Activated CD4-positive, alpha-beta T cell treated with anti-CD3 and anti-CD28 coated beads, Interleukin-2, amount 10 ng/mL, durations not matched to agents 7 days and 5 days (primary cell): ENCODE measurements around the gene ABCC6. TPM values are rescaled to one million over a fixed set of nuclear protein-coding genes. Genes with fewer than 3 reads are reported as not detected.
"Not testable (repeated sequence)": the region's sequence is repeated elsewhere in the genome, so short reads cannot be mapped to it uniquely, and the experiment has no call there.

Experiments
- CTCF ChIA-PET: fragments of 350-600 bp; sonication (Branson Sonifier 250); formaldehyde crosslinking; loops from one replicate; lab custom pipeline; 2021; ENCODE audit warnings: antibody characterized with exemption; lab: Charles Lee
- POLR2A ChIA-PET: fragments of 350-600 bp; sonication (Branson Sonifier 250); formaldehyde crosslinking; loops from one replicate; lab custom pipeline; 2021; ENCODE audit warnings: antibody characterized with exemption; lab: Charles Lee
- DNase-seq: peaks from one replicate; pipeline ENCODE4 v3.0.0-alpha.2; 2020
- H3K27ac Mint-ChIP-seq: one replicate; pipeline ENCODE4 v1.8.0; 2021; ENCODE audit warnings: mild to moderate bottlenecking, moderate library complexity, mixed read lengths
- H3K27me3 Mint-ChIP-seq: one replicate; pipeline ENCODE4 v1.8.0; 2021; ENCODE audit warnings: mixed read lengths
- H3K36me3 Mint-ChIP-seq: one replicate; pipeline ENCODE4 v1.8.0; 2021; ENCODE audit warnings: low read depth, mixed read lengths
- H3K4me1 Mint-ChIP-seq: one replicate; pipeline ENCODE4 v1.8.0; 2021; ENCODE audit warnings: mixed read lengths
- H3K4me3 Mint-ChIP-seq: one replicate; pipeline ENCODE4 v1.8.0; 2021; ENCODE audit warnings: mild to moderate bottlenecking, moderate library complexity, mixed read lengths
- H3K9me3 Mint-ChIP-seq: one replicate; pipeline ENCODE4 v1.8.0; 2021; ENCODE audit warnings: mixed read lengths
- total RNA-seq, 2 experiments: library from RNA; stranded (reverse); gene quantifications; one replicate each; pipeline ENCODE4 v1.2.3, GENCODE V29; 2021

ABCC6 gene
- total RNA-seq, result not detected

DNA sequence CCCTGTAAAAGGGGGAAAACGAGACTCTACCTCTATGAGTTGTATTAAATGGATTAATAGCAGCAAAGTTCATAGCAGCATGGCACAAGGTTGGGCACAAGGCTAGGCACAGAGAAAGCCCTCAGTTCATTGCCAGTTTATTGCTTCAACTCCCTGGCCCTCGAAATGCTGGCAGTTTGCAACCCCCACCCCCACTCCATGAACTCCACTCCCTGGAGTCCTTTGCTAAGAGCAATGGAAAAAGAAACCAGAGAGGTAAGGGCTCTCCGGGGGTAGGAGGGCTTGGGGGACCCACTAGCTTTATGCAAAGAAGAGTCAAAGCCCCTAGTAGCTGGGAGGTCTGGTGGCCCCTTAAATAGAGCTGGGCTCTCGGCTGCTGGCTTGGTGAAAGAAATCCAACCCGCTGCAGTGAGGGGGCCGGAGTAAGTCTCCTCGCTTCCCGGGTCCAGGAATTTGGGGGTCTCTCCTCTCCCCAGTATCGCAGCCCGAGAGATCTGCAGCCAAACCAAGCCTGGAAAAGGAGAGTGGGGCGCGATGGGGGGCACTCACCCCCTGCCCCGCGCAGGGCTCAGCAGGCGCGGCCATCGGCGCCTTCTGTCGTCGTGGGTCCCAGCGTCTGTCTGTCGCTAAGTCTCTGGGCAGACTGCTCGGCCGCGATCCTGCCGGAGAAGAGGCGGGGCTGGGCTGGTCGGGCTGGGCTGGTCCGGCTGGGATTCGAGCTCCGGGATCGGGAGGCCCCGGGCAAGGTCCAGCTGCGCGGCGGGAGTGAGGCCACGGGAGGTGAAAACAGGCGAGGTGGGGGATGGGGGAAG, at the start of gene ABCC6:
Gene ABCC6 (minus strand): TSS at position 645 of the 812 bp plus-strand sequence. CDS start 60 bp downstream, at position 585.
- H3K4me3 Mint-ChIP-seq, H3K9me3 Mint-ChIP-seq, CTCF ChIA-PET, H3K27ac Mint-ChIP-seq, H3K36me3 Mint-ChIP-seq, H3K27me3 Mint-ChIP-seq, DNase-seq, H3K4me1 Mint-ChIP-seq, POLR2A ChIA-PET: not testable (repeated sequence)

DNA sequence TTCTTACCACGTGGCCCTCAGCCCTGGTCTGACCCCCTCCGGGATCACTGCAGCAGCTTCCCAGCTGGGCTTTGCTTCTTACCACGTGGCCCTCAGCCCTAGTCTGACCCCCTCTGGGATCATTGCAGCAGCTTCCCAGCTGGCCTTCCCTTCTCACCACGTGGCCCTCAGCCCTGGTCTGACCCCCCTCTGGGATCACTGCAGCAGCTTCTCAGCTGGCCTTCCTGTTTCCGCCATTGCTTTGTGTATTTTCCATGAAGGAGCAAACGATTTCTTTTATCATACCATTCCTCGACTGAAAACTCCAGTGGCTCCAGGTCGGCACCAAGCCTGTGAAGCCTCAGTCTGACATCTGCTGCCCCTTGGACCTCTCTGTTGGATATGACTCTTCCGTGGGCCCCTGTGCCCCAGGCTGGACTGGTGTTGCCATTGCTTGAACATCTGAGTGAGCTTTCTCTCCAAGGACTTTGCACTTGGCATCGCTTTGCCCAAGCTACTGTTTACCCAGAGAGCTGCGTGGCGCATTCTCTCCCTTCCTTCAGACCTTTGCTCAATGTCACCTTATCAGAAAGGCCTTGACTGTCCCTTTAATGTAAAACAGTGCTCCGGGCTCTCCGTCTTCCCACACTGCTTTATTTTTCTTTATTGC, 49.4 kb upstream of the ABCC6 start:
- H3K27me3 Mint-ChIP-seq, DNase-seq, POLR2A ChIA-PET, CTCF ChIA-PET, H3K9me3 Mint-ChIP-seq, H3K4me3 Mint-ChIP-seq, H3K36me3 Mint-ChIP-seq, H3K27ac Mint-ChIP-seq, H3K4me1 Mint-ChIP-seq: not testable (repeated sequence)

DNA sequence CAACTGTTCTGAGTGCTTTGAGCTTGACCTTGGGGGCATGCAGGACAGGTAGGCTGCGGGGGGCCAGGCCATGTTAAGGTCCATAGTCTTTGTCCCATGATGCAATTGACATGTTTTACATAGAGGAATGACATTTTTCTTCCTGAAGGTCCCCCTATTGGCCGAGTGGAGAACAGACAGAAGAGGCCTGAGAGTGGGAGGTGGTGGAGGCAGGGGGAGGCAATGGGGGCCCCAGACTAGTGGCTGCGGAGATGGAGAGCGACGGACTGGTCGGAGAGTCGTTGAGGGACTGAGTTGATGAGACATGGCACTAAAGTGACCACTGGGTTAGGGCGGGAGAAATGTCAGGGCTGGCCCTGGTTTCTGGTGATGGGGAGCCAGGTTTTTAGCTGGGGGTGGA, 48.4 kb upstream of the ABCC6 start:
- not testable (repeated sequence) for H3K27ac Mint-ChIP-seq, H3K4me3 Mint-ChIP-seq

DNA sequence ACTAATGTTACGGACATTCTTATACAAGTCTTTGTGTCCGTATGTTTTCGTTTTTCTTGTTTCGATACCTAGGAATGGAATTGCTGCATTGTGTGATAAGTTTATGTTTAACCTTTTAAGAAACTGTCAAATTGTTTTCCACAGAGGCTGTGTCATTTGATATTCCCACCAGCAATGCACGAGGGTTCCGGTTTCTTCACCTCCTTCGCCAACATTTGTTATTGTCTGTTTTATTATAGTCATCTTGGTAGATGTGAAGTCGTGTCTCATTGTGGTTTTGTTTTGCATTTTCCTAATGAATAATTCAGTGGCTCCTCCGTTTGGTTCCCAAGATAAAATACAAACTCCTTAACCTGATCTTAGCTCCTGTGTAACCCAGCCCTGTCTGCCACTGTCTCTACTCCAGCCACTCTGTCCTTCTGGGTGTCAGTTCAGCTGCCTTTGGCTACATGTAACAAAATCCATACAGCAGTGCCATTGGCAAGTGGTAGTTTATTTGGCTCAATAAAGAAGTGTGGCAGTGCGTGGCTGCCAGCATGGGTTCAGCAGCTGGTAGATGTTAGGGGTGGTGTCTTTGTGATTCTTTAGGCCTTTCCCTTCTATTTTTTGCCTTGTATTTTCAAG, 45.0 kb upstream of the ABCC6 start:
- CTCF ChIA-PET, H3K9me3 Mint-ChIP-seq, DNase-seq, H3K36me3 Mint-ChIP-seq, H3K4me1 Mint-ChIP-seq, H3K27ac Mint-ChIP-seq, POLR2A ChIA-PET, H3K27me3 Mint-ChIP-seq, H3K4me3 Mint-ChIP-seq: not testable (repeated sequence)

More for the DNA sequence above, 48.4 kb upstream of the ABCC6 start:
- H3K9me3 Mint-ChIP-seq, CTCF ChIA-PET, H3K36me3 Mint-ChIP-seq, DNase-seq, POLR2A ChIA-PET, H3K4me1 Mint-ChIP-seq, H3K27me3 Mint-ChIP-seq: not testable (repeated sequence)

DNA sequence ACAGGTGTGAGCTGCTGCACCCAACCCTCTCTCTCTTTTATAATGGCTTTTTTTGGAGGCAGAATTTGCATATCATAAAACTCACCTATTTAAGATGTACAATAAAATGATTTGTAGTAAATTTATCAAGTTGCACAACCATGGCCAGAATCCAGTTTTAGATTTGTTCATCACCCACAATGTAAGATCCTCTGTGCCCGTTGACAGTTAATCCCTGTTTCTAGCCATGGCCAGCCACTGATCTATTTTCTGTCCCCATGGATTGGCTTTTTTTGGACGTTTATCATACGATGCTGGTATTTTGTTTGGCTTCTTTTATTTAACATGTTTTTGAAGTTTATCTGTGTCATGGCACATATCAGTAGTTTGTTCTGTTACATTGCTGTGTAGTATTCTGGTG, 44.4 kb upstream of the ABCC6 start:
- POLR2A ChIA-PET, CTCF ChIA-PET, H3K27me3 Mint-ChIP-seq, H3K27ac Mint-ChIP-seq, H3K9me3 Mint-ChIP-seq, H3K36me3 Mint-ChIP-seq, H3K4me3 Mint-ChIP-seq, H3K4me1 Mint-ChIP-seq, DNase-seq: not testable (repeated sequence)

DNA sequence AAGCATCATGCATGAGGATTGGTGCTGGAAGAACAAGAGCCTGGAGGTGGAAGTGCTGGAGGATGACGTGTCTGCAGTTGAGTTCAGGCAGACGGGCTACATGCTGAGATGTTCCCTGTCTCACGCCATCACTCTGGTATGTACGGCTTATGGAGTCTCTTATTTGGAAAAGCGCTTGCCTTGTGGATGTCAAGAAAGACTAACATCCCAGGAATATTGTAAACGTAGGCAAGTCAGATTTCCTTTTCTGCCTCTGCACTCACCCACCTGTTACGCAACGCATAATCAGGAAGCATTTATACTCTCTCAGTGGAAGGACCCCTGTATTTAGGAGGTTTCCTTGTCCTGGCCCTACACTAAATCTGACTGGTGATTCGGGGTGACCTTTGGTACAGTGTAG, 41.8 kb upstream of the ABCC6 start:
- H3K36me3 Mint-ChIP-seq, POLR2A ChIA-PET, H3K4me3 Mint-ChIP-seq, H3K4me1 Mint-ChIP-seq, CTCF ChIA-PET, H3K27ac Mint-ChIP-seq, H3K27me3 Mint-ChIP-seq, DNase-seq, H3K9me3 Mint-ChIP-seq: not testable (repeated sequence)

DNA sequence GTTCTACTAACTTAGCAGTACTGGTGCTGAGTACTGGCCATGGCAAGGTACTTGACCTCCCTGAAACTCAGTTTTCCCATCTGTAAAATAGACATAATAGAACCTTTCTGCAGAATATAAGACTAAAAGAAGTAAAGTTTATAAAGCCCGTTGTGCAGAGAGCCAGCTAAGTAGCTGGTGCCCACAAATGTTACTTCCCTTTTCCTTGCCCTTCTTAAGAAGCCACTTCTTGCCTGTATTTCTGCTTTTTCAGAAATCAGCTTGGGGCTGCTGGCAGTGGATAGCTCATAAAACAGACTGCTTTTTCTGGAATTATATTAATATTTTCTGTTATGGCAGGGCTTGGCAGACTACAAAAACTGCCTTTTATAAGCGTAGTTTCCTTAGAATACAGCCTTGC, 40.7 kb upstream of the ABCC6 start:
- CTCF ChIA-PET, DNase-seq, POLR2A ChIA-PET, H3K9me3 Mint-ChIP-seq, H3K27me3 Mint-ChIP-seq, H3K4me1 Mint-ChIP-seq, H3K4me3 Mint-ChIP-seq, H3K36me3 Mint-ChIP-seq, H3K27ac Mint-ChIP-seq: not testable (repeated sequence)

DNA sequence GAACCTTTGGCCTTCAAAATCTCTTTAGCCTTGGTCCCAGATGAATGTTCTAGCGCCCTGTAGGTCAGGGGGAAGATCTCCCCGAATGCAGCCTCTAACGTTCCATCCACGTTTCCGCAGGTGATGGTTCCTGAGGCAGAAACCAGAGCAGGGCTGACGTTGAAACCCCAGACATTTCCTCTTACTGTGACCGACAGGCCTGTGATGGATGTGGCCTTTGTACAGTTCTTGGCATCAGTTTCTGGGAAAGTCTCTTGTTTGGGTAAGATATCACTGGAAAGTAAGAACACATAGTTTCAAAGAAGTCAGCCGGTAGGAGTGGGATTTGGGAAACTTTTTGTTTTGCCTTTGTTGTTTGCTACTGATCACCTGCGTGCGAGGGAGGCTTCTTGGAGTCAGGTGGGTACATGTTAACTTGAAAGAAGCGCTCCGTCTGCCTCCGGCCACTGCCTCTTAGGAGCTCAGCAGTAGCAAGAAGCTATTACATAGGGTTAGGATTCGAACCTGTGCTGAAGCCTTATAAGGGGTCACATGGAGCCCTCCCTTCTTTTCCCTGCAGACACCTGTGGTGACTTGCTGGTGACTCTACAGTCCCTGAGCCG, 39.8 kb upstream of the ABCC6 start:
- H3K9me3 Mint-ChIP-seq, CTCF ChIA-PET, H3K36me3 Mint-ChIP-seq, H3K4me1 Mint-ChIP-seq, H3K4me3 Mint-ChIP-seq, DNase-seq, H3K27me3 Mint-ChIP-seq, POLR2A ChIA-PET, H3K27ac Mint-ChIP-seq: not testable (repeated sequence)

DNA sequence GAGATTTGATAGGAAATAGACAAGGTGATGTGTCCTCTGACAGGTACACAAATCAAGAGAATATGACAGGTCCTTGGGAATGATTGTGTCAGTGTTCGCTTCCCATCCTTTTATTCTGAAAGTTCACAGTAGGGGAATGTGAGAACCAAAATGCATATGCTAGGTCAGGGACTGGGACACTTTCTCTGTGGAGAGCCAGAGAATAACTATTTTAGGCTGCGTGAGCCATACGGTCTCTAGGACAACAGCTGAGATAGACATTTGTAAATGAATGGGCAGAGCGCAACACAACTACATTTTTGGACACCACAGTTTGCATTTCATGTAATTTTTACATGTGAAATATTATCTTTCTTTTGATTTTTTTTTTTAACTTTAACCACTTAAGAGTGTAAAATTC, 36.7 kb upstream of the ABCC6 start:
- H3K27me3 Mint-ChIP-seq, result not testable (repeated sequence)

DNA sequence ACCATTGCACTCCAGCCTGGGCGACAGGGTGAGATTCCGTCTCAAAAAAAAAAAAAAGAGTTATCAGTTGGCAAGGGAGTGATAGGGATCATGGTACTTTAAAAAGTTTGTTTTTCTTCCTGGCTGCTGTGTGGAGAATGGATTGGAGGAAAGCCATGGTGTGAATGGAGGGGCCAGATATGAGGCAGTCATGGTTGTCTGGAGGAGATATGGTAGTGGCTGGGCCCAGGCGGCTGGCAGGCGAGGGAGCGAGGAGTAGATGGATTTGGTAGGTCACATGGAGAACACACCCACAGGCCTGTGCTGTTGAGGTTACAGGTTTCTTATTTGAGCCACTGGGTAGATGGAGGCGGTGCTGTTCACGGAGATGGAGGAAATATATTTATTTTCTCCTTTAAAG, 35.5 kb upstream of the ABCC6 start:
- H3K36me3 Mint-ChIP-seq, H3K27me3 Mint-ChIP-seq, H3K27ac Mint-ChIP-seq, POLR2A ChIA-PET, DNase-seq, H3K4me3 Mint-ChIP-seq, H3K9me3 Mint-ChIP-seq, H3K4me1 Mint-ChIP-seq, CTCF ChIA-PET: not testable (repeated sequence)

More for the DNA sequence above, 36.7 kb upstream of the ABCC6 start:
- H3K36me3 Mint-ChIP-seq, H3K27ac Mint-ChIP-seq, POLR2A ChIA-PET, H3K9me3 Mint-ChIP-seq, H3K4me1 Mint-ChIP-seq, H3K4me3 Mint-ChIP-seq, DNase-seq, CTCF ChIA-PET: not testable (repeated sequence)

DNA sequence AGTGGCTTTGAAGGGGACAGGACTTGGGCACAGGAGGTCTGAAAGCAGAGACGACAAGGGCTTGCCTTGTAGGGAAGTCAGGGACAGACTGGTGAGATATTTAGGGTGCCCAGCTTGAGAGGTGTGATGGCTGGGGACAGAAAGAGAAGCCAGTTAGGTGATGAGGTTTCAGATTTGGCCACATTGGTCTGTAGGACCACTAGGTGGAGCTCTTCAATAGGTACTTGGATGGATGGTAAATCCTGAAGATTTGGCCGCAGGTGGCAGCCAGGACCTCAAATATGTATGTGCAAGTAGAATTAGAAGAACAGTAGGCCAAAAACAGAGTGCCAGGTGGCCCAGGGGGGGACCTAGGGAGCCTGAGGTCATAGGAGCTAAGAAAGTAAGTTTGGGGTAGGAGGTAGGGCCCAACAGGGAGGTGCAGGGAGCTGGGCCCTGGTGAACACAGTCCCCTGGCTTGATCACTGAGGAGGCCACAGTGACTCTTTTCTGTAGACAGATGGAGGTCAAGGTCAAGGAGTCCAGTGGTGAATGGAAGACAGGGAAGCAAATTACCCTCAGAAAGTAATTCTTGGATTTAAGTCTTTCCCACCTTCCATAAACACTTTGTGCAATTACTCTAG, 34.1 kb upstream of the ABCC6 start:
- H3K36me3 Mint-ChIP-seq, H3K27me3 Mint-ChIP-seq, CTCF ChIA-PET, POLR2A ChIA-PET, H3K9me3 Mint-ChIP-seq, H3K27ac Mint-ChIP-seq, H3K4me3 Mint-ChIP-seq, DNase-seq, H3K4me1 Mint-ChIP-seq: not testable (repeated sequence)

DNA sequence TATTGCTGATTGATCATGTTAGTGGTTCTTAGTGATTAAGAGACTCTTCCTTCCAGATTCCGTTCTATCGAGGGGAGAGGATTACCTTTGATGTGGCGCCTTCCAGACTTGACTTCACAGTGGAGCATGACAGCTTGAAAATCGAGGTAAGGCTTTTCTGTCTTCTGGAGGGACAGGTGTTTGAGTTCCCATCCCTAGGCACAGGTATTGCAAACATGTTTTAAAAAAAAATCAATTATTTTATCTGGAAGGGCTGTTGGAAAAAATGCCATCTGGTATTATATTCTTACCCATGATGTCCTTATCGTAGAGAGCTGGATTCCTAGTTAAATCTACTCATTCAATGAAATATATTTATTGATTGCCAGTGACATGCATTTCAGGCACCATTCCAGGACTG, 29.1 kb upstream of the ABCC6 start:
- H3K36me3 Mint-ChIP-seq, DNase-seq, CTCF ChIA-PET, H3K27me3 Mint-ChIP-seq, H3K4me3 Mint-ChIP-seq, POLR2A ChIA-PET, H3K4me1 Mint-ChIP-seq, H3K27ac Mint-ChIP-seq, H3K9me3 Mint-ChIP-seq: not testable (repeated sequence)
